ENCODE data around the gene PHACTR3.

Gene PHACTR3

DNA sequence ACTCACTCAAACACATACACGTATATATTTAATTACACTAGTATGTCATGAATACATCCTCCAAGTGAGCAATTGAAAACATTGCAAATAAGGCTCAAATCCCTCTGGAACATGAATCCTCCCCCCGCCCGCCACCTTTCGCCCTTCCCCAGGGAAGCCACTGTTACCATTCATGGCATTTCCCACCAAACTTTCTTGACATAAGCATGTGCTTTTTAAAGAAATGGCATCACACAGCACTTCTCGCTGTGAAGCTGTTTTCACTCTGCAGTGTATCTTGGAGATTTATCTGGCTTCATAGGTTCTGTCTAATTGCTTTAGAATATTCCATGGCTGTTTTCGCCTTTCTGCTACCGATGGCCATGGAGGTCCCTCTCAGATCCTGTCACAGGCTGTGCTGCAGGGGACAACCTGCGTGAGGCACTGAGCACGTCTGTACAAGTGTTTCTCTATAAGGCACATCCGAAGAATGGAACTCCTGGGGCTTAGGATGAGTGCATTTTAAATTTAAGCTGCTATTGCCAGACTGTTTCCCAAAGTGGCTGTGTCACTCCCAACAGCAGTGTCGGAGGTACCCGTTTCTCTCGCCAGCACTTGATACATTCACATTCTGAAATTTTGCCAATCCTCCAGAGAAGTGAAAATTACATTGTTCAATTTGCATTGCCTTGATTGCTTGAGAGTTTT lies 22.2 kb upstream of the PHACTR3 start:
- no peak for DNase-seq (ENCODE audit: low spot score)
- TF ChIP-seq, protein P1, sequence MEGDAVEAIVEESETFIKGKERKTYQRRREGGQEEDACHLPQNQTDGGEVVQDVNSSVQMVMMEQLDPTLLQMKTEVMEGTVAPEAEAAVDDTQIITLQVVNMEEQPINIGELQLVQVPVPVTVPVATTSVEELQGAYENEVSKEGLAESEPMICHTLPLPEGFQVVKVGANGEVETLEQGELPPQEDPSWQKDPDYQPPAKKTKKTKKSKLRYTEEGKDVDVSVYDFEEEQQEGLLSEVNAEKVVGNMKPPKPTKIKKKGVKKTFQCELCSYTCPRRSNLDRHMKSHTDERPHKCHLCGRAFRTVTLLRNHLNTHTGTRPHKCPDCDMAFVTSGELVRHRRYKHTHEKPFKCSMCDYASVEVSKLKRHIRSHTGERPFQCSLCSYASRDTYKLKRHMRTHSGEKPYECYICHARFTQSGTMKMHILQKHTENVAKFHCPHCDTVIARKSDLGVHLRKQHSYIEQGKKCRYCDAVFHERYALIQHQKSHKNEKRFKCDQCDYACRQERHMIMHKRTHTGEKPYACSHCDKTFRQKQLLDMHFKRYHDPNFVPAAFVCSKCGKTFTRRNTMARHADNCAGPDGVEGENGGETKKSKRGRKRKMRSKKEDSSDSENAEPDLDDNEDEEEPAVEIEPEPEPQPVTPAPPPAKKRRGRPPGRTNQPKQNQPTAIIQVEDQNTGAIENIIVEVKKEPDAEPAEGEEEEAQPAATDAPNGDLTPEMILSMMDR (IDR thresholded peaks at IDR 0.05; ENCODE audit: extremely low read depth, insufficient read depth, missing control alignments) = no peak
- in situ Hi-C loops (cut with MboI; ENCODE audit: low pct_unique_long_range_greater_than_20kb, low sequenced_read_pairs, unreplicated experiment) = no loop called here

DNA sequence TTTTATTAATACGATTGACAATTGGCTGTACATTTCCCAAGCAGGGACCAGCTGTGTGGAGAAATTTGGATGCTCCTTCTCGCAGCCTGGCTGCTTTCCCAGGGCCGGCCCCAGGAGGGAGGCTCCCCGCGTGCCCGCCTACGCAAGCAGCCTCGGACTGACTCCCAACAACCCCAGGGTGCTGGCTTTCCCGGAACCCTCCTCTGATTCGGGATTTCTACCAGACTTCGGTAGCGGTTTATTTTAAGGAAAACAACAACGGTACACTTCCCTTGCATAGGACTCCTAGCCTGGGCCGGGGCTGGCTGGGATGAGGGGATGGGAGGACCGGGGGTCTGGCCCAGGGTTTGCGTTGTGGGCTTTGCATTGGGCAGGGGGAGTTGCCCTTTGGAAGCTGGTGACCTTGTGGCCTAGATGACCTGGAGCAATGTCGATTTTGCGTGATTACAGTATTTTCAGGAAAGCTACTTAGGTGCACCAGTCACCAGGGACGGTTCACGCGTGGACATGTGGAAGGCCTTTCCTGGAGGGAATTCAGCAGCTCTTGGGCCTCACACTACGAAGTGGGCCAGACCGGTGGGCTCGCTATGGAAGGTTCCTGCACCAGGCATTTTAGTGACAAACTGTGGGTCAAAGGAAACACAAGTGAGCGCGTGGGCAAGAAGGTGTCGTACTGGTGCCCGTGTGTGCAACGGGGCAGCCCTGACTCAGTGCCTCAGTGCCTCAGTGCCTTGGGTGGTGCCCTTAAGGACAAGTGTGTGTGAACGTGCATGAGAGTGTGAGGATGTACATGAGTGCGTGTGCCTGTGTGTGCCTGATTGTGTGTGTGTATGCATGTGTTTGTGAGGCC lies 20.7 kb upstream of the PHACTR3 start:
- no peak for DNase-seq (ENCODE audit: low spot score)
- TF ChIP-seq, protein P1 (IDR thresholded peaks at IDR 0.05; ENCODE audit: extremely low read depth, insufficient read depth, missing control alignments) = no peak
- in situ Hi-C loops (cut with MboI; ENCODE audit: low pct_unique_long_range_greater_than_20kb, low sequenced_read_pairs, unreplicated experiment) = no loop called here

DNA sequence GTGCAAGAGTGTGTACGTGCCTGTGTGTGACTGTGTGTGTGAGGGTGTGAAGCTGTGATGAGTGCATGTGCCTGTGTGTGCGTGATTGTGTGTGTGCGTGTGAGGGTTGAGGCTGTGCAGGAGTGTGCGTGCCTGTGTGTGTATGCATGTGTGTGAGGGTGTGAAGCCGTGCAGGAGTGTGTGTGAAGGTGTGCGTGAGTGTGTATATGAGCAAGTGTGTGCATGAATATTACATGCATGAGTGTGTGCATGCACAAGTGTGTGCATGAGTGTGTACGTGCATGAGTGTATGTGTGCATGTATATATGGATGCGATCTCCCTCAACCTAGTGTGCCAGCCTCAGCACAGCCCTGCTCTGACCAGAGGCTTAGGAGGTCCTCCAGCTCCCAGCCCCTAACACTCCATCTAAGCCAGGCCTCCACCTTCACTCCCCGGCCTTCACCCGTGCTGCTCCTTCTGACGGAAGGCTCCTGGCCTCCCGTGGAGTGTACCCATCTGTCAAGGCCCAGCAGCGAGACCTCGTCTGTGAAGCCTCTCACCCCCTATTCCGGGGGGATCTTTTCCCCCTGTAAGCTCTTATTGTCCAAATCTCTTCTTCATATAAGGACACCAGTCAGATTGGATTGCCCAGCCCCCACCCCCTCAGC lies 19.9 kb upstream of the PHACTR3 start:
- no peak for DNase-seq (ENCODE audit: low spot score)
- in situ Hi-C loops (cut with MboI; ENCODE audit: low pct_unique_long_range_greater_than_20kb, low sequenced_read_pairs, unreplicated experiment) = no loop called here
- TF ChIP-seq, protein P1 (IDR thresholded peaks at IDR 0.05; ENCODE audit: extremely low read depth, insufficient read depth, missing control alignments) = no peak

DNA sequence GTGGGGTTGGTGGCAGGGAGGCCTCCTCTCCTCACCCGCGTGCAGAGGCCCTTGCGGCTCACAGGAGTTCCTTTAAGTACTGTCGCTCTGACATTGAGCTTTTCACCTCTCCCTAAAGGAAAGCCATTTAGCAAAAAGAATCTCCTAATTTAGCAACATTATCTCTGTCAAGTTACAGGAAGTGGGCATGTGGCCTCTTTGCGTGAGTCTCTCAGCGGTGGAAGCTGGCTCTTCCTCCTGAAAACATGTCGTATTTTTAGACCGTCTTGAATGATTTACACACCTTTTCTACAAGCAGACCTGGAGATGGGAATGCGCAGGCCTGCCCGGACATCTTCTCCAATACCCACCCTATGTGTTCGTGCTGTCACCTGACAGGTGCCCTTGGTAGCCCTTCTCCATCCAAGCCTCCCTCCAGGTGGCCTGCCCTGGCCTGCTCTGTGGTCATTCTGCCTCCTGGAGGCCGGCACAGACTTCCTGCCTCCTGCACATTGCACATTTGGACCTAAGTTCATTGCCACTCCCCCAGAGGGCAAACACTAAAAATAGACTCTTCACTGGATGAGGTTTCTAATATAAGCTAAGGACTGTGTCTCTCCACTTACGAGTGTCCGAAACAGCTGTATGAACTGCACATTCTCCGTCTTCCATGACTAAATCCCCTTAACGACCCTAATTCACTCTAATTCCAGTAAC lies 18.5 kb upstream of the PHACTR3 start:
- in situ Hi-C loops (cut with MboI; ENCODE audit: low pct_unique_long_range_greater_than_20kb, low sequenced_read_pairs, unreplicated experiment) = no loop called here
- no peak for DNase-seq (ENCODE audit: low spot score)
- TF ChIP-seq, protein P1 (IDR thresholded peaks at IDR 0.05; ENCODE audit: extremely low read depth, insufficient read depth, missing control alignments) = no peak

DNA sequence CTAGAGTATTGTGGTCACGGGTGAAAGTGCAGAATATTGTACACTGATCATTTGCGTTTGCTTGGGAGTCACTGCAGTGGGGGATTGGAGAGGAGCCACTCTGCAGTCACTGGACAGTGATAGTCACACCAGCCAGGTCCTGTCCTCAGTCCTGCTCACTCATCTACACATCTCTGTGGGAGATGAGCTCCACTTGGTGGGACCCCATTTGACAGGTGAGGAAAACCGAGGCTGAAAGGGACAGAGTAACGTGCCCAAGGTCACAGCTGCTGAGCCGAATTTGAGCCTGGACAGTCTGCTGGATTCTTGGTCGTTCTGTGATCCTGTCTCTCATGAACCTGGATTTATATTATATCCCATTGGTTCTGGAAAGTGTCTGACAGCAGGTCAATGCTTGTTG lies 17.7 kb upstream of the PHACTR3 start:
- in situ Hi-C loops (cut with MboI; ENCODE audit: low pct_unique_long_range_greater_than_20kb, low sequenced_read_pairs, unreplicated experiment) = no loop called here
- DNase-seq (ENCODE audit: low spot score) = no peak

More for the DNA sequence above, 17.7 kb upstream of the PHACTR3 start:
- TF ChIP-seq, protein P1 (IDR thresholded peaks at IDR 0.05; ENCODE audit: extremely low read depth, insufficient read depth, missing control alignments) = no peak

All from GM13977 (cell line).